Calu3 (cell line): ENCODE results near the gene SCAANT1. TPM values are rescaled to one million over a fixed set of nuclear protein-coding genes. Genes with fewer than 3 reads are reported as not detected.

Experiments used
- BruUV-seq: library from RNA; stranded (reverse); fragments of 400-500 nt; replicated peaks from 2 replicates; lab custom pipeline; 2021; lab: Mats Ljungman, UMichigan
- CTCF ChIA-PET: fragments of 300-600 bp; sonication (Branson Sonifier 250); formaldehyde crosslinking; loops from one replicate; lab custom pipeline; 2022; ENCODE audit warnings: antibody characterized with exemption; lab: Charles Lee
- DNase-seq: peaks from one replicate; pipeline ENCODE4 v3.0.0; 2022
- H3K27ac Mint-ChIP-seq: one replicate; pipeline ENCODE4 v1.8.0; 2022; ENCODE audit warnings: mixed read lengths; ENCODE audit not compliant: unreplicated experiment
- H3K27me3 Mint-ChIP-seq: one replicate; pipeline ENCODE4 v1.8.0; 2022; ENCODE audit warnings: mixed read lengths; ENCODE audit not compliant: unreplicated experiment
- H3K36me3 Mint-ChIP-seq: one replicate; pipeline ENCODE4 v1.8.0; 2022; ENCODE audit warnings: mild to moderate bottlenecking, moderate library complexity, mixed read lengths; ENCODE audit not compliant: insufficient read depth, unreplicated experiment
- H3K4me1 Mint-ChIP-seq: one replicate; pipeline ENCODE4 v1.8.0; 2022; ENCODE audit warnings: mild to moderate bottlenecking, low read depth, mixed read lengths; ENCODE audit not compliant: unreplicated experiment
- H3K4me3 Mint-ChIP-seq: one replicate; pipeline ENCODE4 v1.8.0; 2022; ENCODE audit warnings: mild to moderate bottlenecking, low read depth, moderate library complexity, mixed read lengths; ENCODE audit not compliant: unreplicated experiment
- H3K9me3 Mint-ChIP-seq: one replicate; pipeline ENCODE4 v1.8.0; 2022; ENCODE audit warnings: low read depth, mixed read lengths; ENCODE audit not compliant: unreplicated experiment
- intact Hi-C: fragments of 100-400 bp; cut with micrococcal nuclease; formaldehyde crosslinking; loops from one replicate; pipeline ENCODE4 v1.10.0; 2022; ENCODE audit not compliant: unreplicated experiment
- total RNA-seq: library from RNA; stranded (reverse); gene quantifications from 2 replicates; pipeline ENCODE4 v1.2.3, GENCODE V29; 2022
- TF ChIP-seq, protein P1 (sequence below): fragments of 200-600 bp; IDR thresholded peaks from one replicate; pipeline ENCODE4 v1.8.0; 2022; ENCODE audit warnings: antibody characterized with exemption; ENCODE audit not compliant: unreplicated experiment

Gene SCAANT1
- total RNA-seq, 1 experiment from 2014 or later: not detected

GRCh38 chr3:63933459-63933858 lies 21.3 kb upstream of the SCAANT1 start:
- H3K36me3 Mint-ChIP-seq: peaks cover 7% of the 10 kb centered on the region
- H3K9me3 Mint-ChIP-seq: no peaks in the 10 kb centered on the region
- CTCF ChIA-PET: no interaction called here
- no TSS peak for BruUV-seq
- TF ChIP-seq, protein P1, sequence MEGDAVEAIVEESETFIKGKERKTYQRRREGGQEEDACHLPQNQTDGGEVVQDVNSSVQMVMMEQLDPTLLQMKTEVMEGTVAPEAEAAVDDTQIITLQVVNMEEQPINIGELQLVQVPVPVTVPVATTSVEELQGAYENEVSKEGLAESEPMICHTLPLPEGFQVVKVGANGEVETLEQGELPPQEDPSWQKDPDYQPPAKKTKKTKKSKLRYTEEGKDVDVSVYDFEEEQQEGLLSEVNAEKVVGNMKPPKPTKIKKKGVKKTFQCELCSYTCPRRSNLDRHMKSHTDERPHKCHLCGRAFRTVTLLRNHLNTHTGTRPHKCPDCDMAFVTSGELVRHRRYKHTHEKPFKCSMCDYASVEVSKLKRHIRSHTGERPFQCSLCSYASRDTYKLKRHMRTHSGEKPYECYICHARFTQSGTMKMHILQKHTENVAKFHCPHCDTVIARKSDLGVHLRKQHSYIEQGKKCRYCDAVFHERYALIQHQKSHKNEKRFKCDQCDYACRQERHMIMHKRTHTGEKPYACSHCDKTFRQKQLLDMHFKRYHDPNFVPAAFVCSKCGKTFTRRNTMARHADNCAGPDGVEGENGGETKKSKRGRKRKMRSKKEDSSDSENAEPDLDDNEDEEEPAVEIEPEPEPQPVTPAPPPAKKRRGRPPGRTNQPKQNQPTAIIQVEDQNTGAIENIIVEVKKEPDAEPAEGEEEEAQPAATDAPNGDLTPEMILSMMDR: no peak
- H3K27ac Mint-ChIP-seq: no peak overlapping the region
- H3K4me3 Mint-ChIP-seq: no peak overlapping the region
- H3K4me1 Mint-ChIP-seq: peaks cover 42% of the 10 kb centered on the region
- intact Hi-C loops: no loop called here
- no peaks in the 10 kb centered on the region for H3K27me3 Mint-ChIP-seq
- DNase-seq: no peak

- intact Hi-C loops: no loop called here
- H3K36me3 Mint-ChIP-seq: peaks cover 7% of the 10 kb centered on the region
- TF ChIP-seq, protein P1: no peak
- CTCF ChIA-PET: no interaction called here
- BruUV-seq: no TSS peak
- H3K9me3 Mint-ChIP-seq: no peaks in the 10 kb centered on the region
- H3K4me3 Mint-ChIP-seq: no peak overlapping the region
- peaks cover 34% of the 10 kb centered on the region for H3K4me1 Mint-ChIP-seq
- no peaks in the 10 kb centered on the region for H3K27me3 Mint-ChIP-seq
- H3K27ac Mint-ChIP-seq: no peak overlapping the region
- no peak for DNase-seq
These were observed 20.5 kb upstream of the SCAANT1 start for GRCh38 chr3:63932509-63933212.

DNA sequence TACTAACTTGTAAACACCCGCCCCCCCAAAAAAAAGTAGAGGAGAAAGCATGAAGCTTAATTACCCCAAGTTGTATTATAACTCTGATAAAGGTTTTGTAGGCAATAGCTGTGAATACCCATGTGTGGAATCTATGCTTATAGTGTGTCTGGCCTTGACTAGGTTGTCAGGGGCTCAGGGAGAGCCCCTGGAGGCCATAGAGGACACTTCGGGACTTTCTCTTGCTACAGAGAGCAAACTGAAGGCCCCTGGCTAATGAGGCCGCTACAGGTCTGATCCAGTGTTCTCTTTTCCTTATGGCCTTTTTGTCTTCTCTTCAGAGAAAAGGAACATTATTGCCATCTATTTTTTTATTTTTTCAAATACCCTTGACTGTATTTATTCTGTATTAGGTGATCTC lies 19.1 kb upstream of the SCAANT1 start:
- intact Hi-C loops: no loop called here
- DNase-seq: no peak
- BruUV-seq: no TSS peak
- no peak overlapping the region for H3K4me3 Mint-ChIP-seq
- peaks cover 20% of the 10 kb centered on the region for H3K4me1 Mint-ChIP-seq
- H3K27me3 Mint-ChIP-seq: no peaks in the 10 kb centered on the region
- no peaks in the 10 kb centered on the region for H3K36me3 Mint-ChIP-seq
- TF ChIP-seq, protein P1: no peak
- H3K27ac Mint-ChIP-seq: no peak overlapping the region
- CTCF ChIA-PET: no interaction called here
- no peaks in the 10 kb centered on the region for H3K9me3 Mint-ChIP-seq

DNA sequence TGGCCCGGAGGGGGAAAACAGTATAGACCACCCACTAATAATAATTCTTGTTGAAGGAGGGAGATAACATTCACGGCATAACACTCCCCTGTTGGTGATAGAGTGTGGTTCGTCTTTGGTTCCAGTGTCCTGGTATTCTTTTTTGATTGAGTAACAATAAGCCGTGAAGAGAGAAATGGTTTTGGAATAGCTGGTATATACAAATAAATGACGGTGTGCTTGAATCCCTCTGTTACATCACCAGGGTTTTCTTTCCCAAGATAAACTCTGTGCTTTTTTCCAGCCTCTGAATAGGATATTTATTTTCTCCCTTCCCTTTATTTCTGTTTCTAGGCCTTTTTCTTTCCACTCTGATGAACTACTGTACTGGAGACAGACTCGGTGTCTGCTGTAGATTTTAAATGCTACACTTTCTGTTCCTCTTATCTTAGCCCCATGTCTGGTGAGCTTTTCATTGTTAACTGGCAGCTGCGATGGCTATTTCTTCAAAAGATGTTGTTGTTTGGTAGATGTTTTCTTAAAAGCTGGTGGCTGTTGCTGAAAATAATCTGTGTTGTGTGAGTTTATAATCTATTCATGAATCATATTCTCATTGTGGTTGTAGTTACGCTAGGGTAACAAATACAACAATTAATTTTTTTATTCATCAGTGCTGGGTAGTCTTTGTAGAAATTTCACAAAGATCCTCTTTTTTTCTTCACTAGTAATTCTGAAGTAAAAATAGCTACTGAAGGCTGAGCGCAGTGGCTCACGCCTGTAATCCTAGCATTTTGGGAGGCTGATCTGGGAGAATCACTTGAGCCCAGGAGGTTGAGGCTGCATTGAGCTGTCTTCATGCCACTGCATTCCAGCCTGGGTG lies 15.5 kb upstream of the SCAANT1 start:
- Mint-ChIP-seq H3K27me3 (no peaks in the 10 kb centered on the region), H3K36me3 (peaks cover 4% of the 10 kb centered on the region), H3K27ac (no peak overlapping the region), H3K9me3 (no peaks in the 10 kb centered on the region), H3K4me3 (no peak overlapping the region), H3K4me1 (peaks cover 14% of the 10 kb centered on the region)
- CTCF ChIA-PET: no interaction called here
- DNase-seq: no peak
- intact Hi-C loops: no loop called here
- no TSS peak for BruUV-seq
- TF ChIP-seq, protein P1: no peak
